HG03159 (cell line): ENCODE results near the gene MBNL1.

Experiments used
- ATAC-seq: cut with Tn5 transposase; IDR thresholded peaks from one replicate; pipeline ENCODE4 v1.9.1; 2021; ENCODE audit warnings: mild to moderate bottlenecking, moderate library complexity; ENCODE audit not compliant: unreplicated experiment

MBNL1 gene

DNA sequence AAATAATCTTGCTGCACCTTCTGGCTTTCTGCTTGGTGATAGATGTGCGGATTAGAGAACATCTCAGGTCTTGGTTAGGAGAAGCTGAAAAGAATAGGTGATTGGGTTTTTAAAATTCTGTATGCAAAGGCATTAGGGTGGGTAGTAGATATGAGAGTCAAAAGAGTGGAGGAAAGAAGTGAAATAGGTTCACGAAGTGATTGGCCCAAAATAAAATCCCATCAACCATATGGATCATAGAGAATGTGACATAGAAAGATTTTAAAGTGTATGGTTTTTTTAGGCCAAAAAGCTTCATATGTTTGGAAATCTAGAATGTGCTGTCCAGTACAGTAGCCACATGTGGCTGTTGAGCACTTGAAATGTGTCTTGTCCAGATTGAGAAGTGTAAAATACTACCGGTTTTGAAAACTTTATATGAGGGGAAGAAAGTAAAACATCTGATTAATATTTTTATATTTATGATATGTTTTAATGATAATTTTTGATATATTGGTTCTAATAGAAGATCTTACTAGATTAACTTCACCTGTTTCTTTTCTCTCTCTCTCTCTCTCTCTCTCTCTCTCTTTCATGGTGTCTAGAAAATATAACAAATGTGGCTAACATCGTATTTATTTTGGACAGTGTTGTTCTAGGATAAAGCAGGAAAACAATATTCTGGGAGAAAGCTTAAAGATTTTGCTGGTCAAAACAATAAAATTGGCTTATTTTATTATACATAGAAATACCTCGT is 2.9 kb downstream of the MBNL1 start:
- no peak for ATAC-seq

DNA sequence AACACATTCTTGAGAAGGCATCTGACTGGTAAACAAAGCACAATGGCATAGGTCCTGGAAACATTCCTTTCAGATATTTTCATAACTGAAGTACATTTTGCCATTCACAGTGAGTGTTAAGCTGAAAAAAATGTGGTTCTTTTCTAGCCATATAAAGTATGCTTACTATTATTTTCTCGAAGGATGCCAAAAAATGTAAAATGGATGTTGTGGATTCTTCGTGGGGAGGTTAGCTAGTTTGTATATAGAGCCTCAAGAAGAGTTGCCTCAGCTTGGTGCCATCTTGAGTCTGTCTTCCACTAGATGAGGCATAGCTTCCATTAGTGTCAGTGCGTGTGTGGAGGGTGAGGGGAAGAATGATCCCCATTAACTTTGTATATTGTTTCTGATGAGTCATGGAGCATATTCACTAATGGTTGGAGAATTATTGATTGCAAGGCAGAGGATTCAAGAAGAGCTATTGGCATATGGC is 4.1 kb downstream of the MBNL1 start:
- ATAC-seq = no peak

DNA sequence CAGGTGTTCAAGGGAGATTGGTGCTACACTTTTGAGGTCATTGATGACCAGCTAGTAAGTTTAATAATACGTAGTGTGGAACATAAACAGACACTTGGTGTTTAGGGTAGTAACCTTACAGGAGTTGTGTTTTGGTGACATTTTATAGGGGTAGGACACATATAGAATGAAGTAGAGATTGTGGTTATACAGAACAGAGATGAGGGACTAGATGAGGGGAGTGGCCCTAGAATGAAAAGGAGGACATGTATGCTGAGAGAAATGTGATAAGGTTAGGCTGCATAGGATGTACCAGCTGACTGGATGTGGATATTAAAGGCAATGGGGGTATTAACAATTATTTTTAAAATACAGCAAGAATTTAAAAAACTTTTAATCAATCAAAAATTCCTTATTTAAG is 8.0 kb downstream of the MBNL1 start:
- ATAC-seq = no peak

DNA sequence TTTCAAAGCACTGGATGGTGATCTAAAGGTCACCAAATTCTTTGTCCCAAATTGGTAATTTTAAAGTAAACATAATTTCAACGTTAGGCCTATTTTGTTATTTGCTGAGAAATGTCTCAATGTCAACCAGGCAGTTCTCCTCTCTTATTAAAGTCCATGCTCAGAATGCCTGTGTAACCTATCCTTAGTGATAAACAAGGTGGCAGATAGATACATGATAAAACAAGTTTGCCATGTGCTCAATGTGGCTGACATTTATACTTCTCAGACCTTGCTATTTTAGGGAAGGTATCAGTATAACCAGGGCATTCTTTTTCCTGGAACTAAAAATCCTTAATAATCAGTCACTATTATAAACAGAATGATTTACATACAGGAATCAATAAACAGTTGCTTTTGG is 8.5 kb downstream of the MBNL1 start:
- no peak for ATAC-seq

DNA sequence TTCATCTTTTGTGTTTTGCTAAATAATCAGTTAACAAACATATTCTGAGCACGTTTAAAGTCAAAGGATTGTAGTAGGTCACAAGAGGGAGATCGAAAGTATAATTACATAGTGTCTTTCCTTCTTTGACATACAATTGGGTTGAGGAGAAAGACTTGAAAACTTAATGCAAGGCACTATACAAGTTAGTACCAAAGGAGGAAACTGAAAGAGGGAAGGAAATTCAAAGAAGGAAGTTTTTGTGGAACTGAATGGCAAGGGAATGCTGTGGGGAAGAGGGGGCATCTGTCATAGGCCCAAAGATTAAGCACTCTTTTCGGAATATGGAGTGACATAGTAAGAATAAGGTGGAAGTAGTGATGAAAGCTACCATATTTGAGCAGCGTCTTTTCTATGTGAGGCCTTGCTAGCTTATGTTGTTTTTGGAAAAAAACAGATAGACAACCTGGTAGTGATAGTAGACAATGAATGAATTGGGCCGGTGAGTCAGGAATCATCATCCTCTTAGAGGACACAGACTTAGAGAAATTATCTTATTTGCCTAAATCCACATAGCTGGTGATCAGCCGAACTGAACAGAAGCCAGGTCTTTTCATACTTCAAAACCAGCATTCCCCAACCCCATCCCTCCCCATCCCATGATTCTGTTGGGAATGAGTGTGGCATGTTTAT is 10.2 kb downstream of the MBNL1 start:
- no peak for ATAC-seq

DNA sequence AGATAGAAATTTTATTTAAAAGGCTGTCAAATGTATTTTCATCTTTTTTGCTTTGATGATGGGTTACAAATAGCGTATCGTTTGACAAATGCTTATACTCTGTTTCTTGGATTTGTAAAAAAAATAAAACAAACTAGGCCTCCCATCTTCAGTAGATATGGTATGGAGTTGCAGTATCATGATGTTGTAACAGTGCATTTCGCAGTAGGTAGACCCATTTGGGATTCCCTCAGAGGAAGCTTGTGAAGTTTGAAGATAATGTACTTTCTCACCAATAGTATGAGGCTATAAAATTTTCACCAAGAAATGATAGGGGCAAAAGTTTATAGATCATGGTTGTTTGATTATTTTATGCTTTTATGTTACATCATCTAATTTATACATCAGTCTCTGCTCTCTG is 10.8 kb downstream of the MBNL1 start:
- no peak for ATAC-seq

DNA sequence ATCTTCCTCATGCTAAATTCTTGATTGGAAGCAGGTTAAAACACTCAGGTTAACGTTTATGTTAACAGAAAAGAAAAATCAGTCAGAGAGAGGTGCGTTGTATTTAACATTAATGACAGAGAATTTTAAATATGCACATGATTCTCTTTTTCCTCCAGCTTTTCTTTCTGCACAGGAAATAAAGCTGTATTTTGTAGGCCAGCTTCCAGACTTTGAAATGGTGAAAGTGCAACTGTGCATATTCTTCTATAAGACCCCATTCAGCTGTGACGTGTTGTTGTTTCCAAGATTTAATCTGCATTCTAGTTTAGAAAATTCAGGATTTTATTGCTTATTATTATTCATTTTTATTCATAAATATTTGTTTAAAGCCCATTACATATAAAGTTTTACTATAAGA is 11.8 kb downstream of the MBNL1 start:
- no peak for ATAC-seq

DNA sequence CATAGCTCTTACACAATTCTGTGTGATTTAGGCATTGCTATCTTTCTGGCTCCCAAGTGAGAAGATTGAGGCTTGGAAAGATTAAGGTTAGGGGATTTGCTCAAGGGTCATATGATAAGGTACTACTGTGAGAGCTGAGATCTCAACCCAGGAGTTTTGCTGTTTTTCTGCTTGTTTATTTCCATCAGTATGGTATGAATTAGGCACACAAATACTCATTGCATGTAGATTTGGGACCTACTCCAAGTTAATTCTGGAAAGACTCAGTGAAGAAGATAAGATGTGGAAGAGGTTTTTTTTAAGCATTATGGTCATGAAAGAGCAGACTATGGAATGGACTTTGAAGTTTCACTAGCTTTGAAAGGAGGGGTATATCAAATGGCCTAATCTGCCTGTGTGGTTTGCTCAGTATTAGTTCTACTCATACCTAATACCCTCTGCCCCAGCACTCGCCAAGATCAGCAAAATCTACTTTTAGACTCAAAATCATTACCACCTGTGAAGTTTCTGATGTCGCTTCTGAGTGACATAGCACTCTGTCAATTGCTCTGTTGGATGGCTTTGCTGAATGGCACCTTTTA is 12.5 kb downstream of the MBNL1 start:
- peak; percentile 76 for ATAC-seq

DNA sequence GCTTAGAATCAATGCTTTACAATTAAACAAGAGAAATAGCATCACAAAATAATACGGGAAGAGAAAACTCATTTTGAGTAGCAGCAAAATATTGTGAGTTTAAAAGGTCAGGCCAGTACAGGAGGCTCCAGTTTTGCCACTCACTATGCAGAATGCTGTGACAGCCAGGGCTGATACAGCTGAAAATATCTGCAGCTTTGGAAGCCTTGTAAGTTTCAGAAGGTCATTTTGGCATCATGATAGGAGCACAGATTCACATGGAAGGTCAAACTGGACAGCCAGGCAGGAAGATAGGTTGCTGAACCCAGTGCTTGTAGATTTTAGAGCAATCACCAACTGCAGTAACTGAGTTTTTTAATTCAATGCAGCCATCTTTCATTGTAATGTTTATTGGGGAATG is 14.1 kb downstream of the MBNL1 start:
- ATAC-seq = no peak

DNA sequence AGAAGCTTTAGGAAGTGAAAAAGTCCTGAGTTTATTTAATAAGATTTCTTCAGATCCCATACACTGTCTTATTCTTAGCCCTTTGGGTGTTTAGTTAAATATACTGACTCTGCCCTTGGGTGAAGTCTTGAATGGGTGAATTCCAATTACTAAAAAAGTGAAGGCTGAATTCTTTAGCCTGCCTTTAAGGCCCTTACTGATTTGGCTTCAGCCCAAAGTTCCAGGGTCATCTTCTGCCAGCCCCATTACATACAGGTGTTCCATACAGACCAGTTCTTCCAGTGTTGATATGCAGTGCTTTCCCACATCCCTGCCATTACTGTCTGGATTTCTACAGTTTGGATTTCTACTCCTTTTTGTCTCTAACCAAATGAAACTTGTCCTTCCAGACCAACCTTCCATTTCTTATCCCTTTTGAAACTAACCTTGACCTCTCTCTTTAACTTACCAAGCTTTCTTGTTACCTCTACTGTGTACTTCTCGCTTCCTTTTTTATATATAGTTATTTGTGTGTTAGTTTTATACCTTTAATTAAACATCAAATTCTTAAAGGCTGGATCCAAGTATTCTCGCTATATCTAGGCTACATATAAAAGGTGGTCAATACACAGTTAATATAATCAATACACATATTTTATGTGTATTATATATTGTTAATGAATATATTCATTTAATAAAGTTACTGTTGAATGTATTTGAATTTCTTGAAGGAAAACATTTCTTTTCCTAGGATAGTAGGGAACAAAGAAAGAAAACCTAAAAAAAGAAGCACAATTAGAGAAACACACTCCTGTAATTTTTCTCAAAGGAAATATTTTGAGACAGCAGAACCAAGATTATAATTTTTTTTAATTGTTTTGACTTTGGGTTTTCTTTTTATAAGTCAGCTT is 15.0 kb downstream of the MBNL1 start:
- peak; percentile 31 for ATAC-seq

DNA sequence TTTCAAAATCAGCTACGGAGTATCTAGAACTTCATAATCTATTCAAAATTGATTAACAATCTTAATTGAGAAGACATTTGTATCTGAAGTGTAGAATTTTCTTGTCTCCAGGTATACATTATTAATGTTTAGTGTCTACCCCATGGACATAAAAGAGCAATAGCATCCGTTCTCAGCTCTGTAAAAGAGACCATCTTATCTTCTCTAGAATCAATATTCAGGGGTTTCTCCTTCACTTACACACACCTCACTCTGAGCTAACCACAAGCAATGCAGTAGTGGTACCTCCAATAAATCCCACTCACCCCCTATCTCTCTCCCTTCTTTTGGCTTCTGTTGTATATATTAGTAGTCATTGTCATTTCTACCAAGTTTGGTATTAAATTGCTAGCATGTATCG is 16.2 kb downstream of the MBNL1 start:
- no peak for ATAC-seq

DNA sequence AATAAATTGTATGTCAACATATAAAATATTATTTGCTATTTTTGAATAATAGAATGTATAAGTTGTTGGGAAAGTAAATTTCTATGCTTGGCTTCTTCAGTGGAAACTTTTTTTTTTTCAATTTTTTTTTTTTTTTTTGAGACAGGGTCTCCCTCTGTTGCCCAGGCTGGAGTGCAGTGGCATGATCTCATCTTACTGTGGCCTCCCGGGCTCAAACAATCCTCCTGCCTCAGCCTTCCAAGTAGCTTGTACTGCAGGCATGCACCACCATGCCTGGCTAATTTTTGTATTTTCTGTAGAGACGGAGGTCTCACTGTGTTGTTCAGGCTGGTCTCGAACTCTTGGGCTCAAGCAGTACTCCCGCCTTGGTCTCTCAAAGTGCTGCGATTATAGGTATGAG is 16.8 kb downstream of the MBNL1 start:
- ATAC-seq = no peak

DNA sequence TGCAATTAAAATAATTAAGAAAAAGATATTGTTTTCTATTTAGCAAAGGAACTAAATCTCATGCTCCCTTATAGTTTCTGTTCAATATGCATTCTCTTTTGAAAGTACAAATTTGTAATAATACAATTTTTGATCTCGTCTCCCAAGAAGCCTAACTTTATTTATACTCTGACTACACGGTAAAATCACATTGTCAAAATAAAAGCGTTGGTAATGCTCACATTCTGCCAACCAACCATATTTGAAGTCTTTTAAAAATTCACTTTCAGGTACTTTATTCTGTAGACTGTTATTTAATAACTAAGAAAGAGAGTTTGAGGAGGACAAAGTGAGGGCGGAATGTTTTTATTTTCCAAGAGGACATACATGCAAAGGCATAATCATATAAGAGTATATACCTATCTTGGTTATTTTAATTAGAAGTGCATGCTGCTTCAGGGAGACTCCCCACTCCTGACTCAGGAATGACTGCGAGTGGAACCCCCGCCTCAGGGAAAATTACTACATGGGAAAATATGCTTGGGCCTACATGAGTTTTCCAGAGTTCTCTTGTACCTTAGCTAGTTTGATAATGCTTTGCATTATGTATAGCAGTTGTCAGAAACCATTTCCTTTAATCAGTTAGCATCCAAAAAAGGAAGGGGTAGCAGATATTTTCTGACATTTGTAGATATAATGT is 19.3 kb downstream of the MBNL1 start:
- no peak for ATAC-seq

DNA sequence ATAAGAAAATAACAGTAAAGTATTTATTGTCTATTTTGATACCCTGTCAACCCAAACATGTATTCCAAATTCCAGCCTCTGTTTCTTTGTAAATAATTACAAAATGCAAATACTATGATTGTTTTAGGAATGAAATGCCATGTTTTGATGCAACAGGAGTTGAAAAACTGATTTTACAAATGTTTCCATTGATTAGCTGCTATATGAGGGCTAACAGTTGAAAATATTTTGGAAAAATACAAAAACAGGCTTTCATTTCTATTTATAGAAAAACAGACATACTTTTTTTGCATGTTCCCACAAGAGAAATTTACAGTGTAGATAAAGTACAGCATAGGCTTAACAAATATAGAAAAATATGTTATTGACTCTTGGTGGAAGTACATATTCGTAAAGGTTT is 20.0 kb downstream of the MBNL1 start:
- no peak for ATAC-seq

DNA sequence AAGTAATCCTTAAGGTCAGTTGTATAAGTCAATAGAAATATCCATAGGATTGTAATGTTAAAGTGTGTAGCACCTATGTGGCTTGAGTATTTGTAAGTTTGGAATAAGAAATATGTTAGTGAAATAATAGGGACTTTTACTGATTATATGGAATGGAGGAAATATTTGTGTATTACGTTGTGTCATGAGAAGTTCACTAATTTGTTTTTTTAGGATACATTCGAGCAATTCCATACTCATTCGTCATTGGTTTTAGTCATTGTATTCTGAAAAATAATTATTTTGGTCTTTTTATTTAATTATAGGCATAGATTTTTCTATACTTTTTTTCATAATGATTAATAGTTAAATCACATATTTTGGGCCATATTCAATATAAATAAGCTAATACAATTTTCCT is 21.0 kb downstream of the MBNL1 start:
- no peak for ATAC-seq

DNA sequence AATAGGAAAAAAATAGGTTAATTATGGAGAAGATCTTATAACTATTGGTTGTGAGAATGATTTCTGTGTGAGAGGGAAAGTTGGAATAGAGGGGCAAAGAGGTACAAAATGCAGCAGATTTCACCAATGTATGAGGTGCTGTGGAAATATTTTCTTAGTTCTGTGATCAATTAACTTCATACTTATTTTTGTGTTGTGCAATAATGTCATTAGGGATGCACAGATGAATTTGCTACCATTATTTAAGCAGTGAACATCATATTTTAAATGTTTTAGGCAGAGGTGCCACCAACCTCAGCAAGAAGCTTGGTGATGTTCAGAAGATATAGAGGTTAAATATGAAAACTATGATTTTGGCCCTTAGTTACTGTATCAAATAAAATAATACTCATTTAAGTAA is 21.6 kb downstream of the MBNL1 start:
- no peak for ATAC-seq

DNA sequence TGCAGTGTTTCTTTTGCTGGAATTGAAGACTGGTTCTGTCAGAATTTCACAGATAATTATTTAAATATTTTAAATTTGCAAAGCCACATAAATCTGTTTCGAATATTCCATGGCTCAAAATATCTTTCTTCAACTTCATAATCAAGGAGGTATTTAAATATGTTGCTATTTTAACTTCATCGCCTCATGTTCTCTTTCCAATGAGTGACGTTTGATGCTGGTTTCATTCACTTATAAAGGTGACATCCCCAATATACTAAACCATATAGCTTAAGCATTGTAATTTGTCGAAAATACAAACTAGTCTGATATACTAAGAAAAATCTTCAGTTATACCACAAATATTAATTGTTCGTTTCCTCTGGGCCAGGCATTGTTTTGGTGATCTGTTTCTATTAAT is 22.5 kb downstream of the MBNL1 start:
- no peak for ATAC-seq

DNA sequence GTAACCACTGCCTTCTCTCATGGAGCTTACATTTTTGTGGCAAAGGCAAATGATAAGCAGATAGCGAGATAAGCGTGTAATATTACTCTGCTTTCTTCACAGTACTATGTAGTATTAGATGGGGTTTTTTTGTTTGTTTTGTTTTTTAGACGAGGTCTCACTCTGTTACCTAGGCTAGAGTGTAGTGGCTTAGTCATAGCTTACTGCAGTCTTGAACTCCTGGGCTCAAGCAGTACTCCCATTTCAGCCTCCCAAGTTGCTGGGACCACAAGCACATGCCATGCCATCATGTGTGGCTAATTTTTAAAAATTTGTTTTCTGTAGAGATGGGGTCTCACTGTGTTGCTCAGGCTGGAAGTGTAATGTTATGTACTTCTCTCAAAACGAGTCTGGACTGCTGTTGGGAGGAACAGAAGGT is 22.9 kb downstream of the MBNL1 start:
- ATAC-seq = no peak

DNA sequence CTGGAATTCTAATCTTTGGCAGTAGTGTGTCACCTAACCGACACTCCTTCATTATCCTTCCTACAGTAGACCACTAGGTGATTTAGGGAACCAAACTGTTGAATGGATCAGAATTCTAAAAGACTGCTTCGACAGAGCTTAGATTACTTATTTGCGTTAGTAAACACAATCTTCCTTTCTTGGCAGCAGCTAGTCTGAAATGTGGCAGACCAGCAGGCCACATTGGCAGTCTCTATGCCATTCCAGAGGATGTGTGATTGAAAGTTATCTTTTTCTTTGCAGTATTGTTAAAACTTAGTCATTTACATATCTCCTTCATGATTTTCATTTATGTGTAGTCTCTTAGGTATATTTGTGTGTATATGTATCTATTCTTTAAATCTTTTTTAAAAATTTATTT is 23.6 kb downstream of the MBNL1 start:
- no peak for ATAC-seq

DNA sequence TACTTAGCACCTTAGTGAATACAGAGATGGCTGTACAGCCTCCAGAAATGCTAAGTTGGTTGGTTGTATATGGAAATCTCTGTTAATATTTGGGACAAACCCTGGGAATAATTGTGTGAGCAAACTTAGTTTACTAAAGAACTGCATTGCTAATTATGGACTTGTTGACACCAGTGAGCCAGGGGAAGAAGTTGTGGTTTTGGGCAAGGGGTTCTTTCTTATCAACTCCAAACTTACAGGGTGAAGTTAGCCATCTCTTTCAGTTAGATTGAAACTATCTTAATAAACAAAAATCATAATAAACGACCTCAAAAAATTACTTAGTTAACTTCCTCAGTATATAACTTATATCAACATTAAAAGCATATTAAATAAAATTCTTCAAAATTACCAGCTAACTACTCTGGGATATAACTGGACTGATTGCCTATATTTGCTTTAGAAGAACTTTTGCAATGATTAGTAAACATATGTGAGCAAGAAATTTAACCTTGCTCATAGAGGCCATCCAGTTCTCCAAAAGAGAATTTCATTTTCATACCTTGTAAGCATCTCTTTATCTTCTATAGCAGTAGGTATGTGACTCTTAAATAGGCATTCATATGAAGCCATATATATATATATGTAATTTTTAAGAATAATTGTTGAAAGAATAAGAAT is 24.7 kb downstream of the MBNL1 start:
- no peak for ATAC-seq
